Transverse colon (tissue), 4 donors: ENCODE data around the gene SMG1.

Source experiments
- POLR2A ChIP-seq: fragments of 450-650 bp; IDR thresholded peaks from one replicate; pipeline ENCODE4 v1.6.1; 2016; ENCODE audit warnings: antibody characterized with exemption, mild to moderate bottlenecking, moderate library complexity
- POLR2AphosphoS5 ChIP-seq, 3 donors: sonication (generic); formaldehyde crosslinking; IDR thresholded peaks; one replicate each; pipeline ENCODE4 v1.6.1; 2016; ENCODE audit warnings: antibody characterized with exemption in 3 of 3
- TF ChIP-seq, protein P1 (sequence below), 5 experiments: fragments of 200-600 bp in 3 of 5; fragments of 450-650 bp in 2 of 5; sonication (generic) in 3 of 5; IDR thresholded peaks; 1 replicate in 2 of 5; 2 replicates in 3 of 5; pipeline ENCODE4 v1.5.1; 2016 to 2017; ENCODE audit warnings: antibody characterized with exemption in 5 of 5, inconsistent platforms in 3 of 5, mild to moderate bottlenecking in 2 of 5, moderate library complexity in 1 of 5

DNA sequence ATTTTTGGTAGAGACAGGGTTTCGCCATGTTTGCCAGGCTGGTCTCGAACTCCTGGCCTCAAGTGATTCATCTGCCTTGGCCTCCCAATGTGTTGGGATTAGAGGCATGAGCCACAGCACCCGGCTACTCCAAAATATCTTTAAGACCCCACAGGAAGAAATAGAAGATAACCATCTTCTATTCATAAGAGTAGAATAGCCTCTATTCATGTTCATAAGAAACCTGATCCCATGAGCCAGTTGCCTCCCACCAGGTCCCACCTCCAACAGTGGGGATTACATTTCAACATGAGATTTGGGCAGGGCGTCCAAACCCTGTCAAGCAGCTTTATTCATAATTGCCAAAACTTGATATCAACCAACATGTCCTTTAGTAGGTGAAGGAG, 43.6 kb upstream of the SMG1 start:
- TF ChIP-seq, protein P1, sequence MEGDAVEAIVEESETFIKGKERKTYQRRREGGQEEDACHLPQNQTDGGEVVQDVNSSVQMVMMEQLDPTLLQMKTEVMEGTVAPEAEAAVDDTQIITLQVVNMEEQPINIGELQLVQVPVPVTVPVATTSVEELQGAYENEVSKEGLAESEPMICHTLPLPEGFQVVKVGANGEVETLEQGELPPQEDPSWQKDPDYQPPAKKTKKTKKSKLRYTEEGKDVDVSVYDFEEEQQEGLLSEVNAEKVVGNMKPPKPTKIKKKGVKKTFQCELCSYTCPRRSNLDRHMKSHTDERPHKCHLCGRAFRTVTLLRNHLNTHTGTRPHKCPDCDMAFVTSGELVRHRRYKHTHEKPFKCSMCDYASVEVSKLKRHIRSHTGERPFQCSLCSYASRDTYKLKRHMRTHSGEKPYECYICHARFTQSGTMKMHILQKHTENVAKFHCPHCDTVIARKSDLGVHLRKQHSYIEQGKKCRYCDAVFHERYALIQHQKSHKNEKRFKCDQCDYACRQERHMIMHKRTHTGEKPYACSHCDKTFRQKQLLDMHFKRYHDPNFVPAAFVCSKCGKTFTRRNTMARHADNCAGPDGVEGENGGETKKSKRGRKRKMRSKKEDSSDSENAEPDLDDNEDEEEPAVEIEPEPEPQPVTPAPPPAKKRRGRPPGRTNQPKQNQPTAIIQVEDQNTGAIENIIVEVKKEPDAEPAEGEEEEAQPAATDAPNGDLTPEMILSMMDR (IDR thresholded peaks at IDR 0.05) = no peak
- TF ChIP-seq POLR2AphosphoS5 (IDR thresholded peaks at IDR 0.05) (no peak), POLR2A (no peak)
